Glomerular endothelial cell (primary cell): ENCODE measurements around the gene ZNF267. TPM values are rescaled to one million over a fixed set of nuclear protein-coding genes. Genes with fewer than 3 reads are reported as not detected.
"Not testable (repeated sequence)": the region's sequence is repeated elsewhere in the genome, so short reads cannot be mapped to it uniquely, and the experiment has no call there.

Experiments
- DNase-seq: peaks from one replicate; pipeline ENCODE4 v3.0.0-alpha.2; 2011; ENCODE audit warnings: low read depth, low spot score; ENCODE audit errors: extremely low read depth
- total RNA-seq: library from RNA; depleted of rRNA; stranded (reverse); fragments of >200 nt; gene quantifications from 2 replicates; pipeline ENCODE4 v1.2.3, GENCODE V29; 2015

Gene ZNF267
- total RNA-seq, result 19.5 and 21.0 TPM in 2 replicates

- no peak for DNase-seq
Observed at GRCh38 chr16:31873556-31874365, at the start of gene ZNF267. TSS of gene ZNF267 (plus strand) at chr16:31873807. CDS start at chr16:31873967, 160 bp downstream.

GRCh38 chr16:31833047-31833446 is 40.6 kb upstream of the ZNF267 start:
- no peak for DNase-seq

GRCh38 chr16:31836396-31836795 is 37.2 kb upstream of the ZNF267 start:
- not testable (repeated sequence) for DNase-seq

GRCh38 chr16:31842864-31843263 is 30.7 kb upstream of the ZNF267 start:
- DNase-seq, result no peak

GRCh38 chr16:31848572-31848971 is 25.0 kb upstream of the ZNF267 start:
- not testable (repeated sequence) for DNase-seq

- no peak for DNase-seq
Observed at GRCh38 chr16:31853291-31853690, 20.3 kb upstream of the ZNF267 start.

GRCh38 chr16:31860508-31860907 is 13.1 kb upstream of the ZNF267 start:
- DNase-seq, result no peak

- DNase-seq, result no peak
Observed at GRCh38 chr16:31861455-31861854, 12.2 kb upstream of the ZNF267 start.

- DNase-seq, result no peak
Observed at GRCh38 chr16:31862761-31863160, 10.8 kb upstream of the ZNF267 start.

GRCh38 chr16:31868164-31868563 is 5.4 kb upstream of the ZNF267 start:
- DNase-seq, result no peak

- no peak for DNase-seq
Observed at GRCh38 chr16:31868691-31869167, 4.9 kb upstream of the ZNF267 start.

GRCh38 chr16:31869511-31870201 is 4.0 kb upstream of the ZNF267 start:
- peak; percentile 89 for DNase-seq

GRCh38 chr16:31870809-31871208 is 2.8 kb upstream of the ZNF267 start:
- DNase-seq, result no peak

- no peak for DNase-seq
Observed at GRCh38 chr16:31871510-31871909, 2.1 kb upstream of the ZNF267 start.

- no peak for DNase-seq
Observed at GRCh38 chr16:31872201-31872600, 1.4 kb upstream of the ZNF267 start.

- DNase-seq, result no peak
Observed at GRCh38 chr16:31874366-31875111, 932 bp downstream of the ZNF267 start.

GRCh38 chr16:31875112-31875803 is 1.7 kb downstream of the ZNF267 start:
- DNase-seq, result no peak

GRCh38 chr16:31875928-31876547 is 2.4 kb downstream of the ZNF267 start:
- DNase-seq, result no peak

- no peak for DNase-seq
Observed at GRCh38 chr16:31876951-31877828, 3.6 kb downstream of the ZNF267 start.
